GM21390 (cell line): Measurements from ENCODE around the gene ZNF534.
"Not testable (repeated sequence)": the region's sequence is repeated elsewhere in the genome, so short reads cannot be mapped to it uniquely, and the experiment has no call there.

Experiments used
- ATAC-seq: cut with Tn5 transposase; IDR thresholded peaks from one replicate; pipeline ENCODE4 v1.9.1; 2021; ENCODE audit not compliant: unreplicated experiment

The ZNF534 gene

GRCh38 chr19:52494518-52494917 lies 65.6 kb downstream of the ZNF534 start:
- ATAC-seq, result no peak

GRCh38 chr19:52498571-52498970 lies 69.6 kb downstream of the ZNF534 start:
- ATAC-seq, result no peak

- ATAC-seq, result not testable (repeated sequence)
These were observed 71.5 kb downstream of the ZNF534 start for GRCh38 chr19:52500474-52500873.

GRCh38 chr19:52500991-52501390 lies 72.0 kb downstream of the ZNF534 start:
- not testable (repeated sequence) for ATAC-seq
